GM23338 (cell line): ENCODE measurements around the gene XYLT1. TPM values are rescaled to one million over a fixed set of nuclear protein-coding genes. Genes with fewer than 3 reads are reported as not detected.

Experiments
- ATAC-seq: fragments of 200-7000 bp; cut with Tn5 transposase; 3 replicates; pipeline ENCODE4 v1.9.1; 2020
- DNase-seq: peaks from one replicate; pipeline ENCODE4 v3.0.0-alpha.2; 2015; ENCODE audit warnings: low spot score
- H2AFZ ChIP-seq: fragments of 200-600 bp; sonication (generic); 2 replicates; pipeline ENCODE4 v1.8.0; 2016; ENCODE audit warnings: antibody characterized with exemption, mild to moderate bottlenecking, moderate library complexity
- H3F3A ChIP-seq: fragments of 200-600 bp; sonication (generic); replicated peaks from 2 replicates; pipeline ENCODE4 v1.8.0; 2017; ENCODE audit warnings: antibody characterized with exemption, mixed run types, low read depth
- H3K27ac ChIP-seq: fragments of 200-600 bp; sonication (generic); 2 replicates; pipeline ENCODE4 v1.6.1; 2016; ENCODE audit warnings: low read depth
- H3K27me3 ChIP-seq: fragments of 200-600 bp; sonication (generic); 2 replicates; pipeline ENCODE4 v1.8.0; 2016; ENCODE audit warnings: mild to moderate bottlenecking, mixed run types, moderate library complexity; ENCODE audit not compliant: insufficient read depth
- H3K36me3 ChIP-seq: fragments of 200-600 bp; sonication (generic); 2 replicates; pipeline ENCODE4 v1.8.0; 2016; ENCODE audit warnings: mild to moderate bottlenecking; ENCODE audit not compliant: insufficient read depth
- H3K4me1 ChIP-seq: fragments of 200-600 bp; sonication (generic); 2 replicates; pipeline ENCODE4 v1.8.0; 2016; ENCODE audit warnings: mild to moderate bottlenecking, moderate library complexity; ENCODE audit not compliant: insufficient read depth
- H3K4me2 ChIP-seq: fragments of 200-600 bp; sonication (generic); 2 replicates; pipeline ENCODE4 v1.7.1; 2017; ENCODE audit warnings: mixed run types
- H3K4me3 ChIP-seq: fragments of 200-600 bp; sonication (generic); 2 replicates; pipeline ENCODE4 v1.6.1; 2016; ENCODE audit warnings: mixed run types
- H3K79me2 ChIP-seq: fragments of 200-600 bp; sonication (generic); replicated peaks from 2 replicates; pipeline ENCODE4 v1.8.0; 2017; ENCODE audit warnings: mild to moderate bottlenecking; ENCODE audit not compliant: insufficient read depth
- H3K9me2 ChIP-seq: fragments of 200-600 bp; sonication (generic); 2 replicates; pipeline ENCODE4 v1.8.0; 2017; ENCODE audit not compliant: insufficient read depth
- H4K20me1 ChIP-seq: fragments of 200-600 bp; sonication (generic); replicated peaks from 2 replicates; pipeline ENCODE4 v1.8.0; 2017; ENCODE audit warnings: mild to moderate bottlenecking; ENCODE audit not compliant: insufficient read depth
- H3K27ac Mint-ChIP-seq: 2 replicates; pipeline ENCODE4 v1.8.0; 2020; ENCODE audit warnings: inconsistent platforms, mild to moderate bottlenecking, moderate library complexity, mixed read lengths
- H3K27me3 Mint-ChIP-seq: 3 replicates; pipeline ENCODE4 v1.8.0; 2022; ENCODE audit warnings: low read depth, mild to moderate bottlenecking, moderate library complexity, mixed read lengths, inconsistent platforms; ENCODE audit not compliant: insufficient read depth, poor library complexity
- H3K36me3 Mint-ChIP-seq: 3 replicates; pipeline ENCODE4 v1.8.0; 2021; ENCODE audit warnings: low read depth, mild to moderate bottlenecking, inconsistent platforms, moderate library complexity, mixed read lengths
- H3K4me1 Mint-ChIP-seq: 3 replicates; pipeline ENCODE4 v1.8.0; 2020; ENCODE audit warnings: mild to moderate bottlenecking, inconsistent platforms, mixed read lengths
- H3K4me3 Mint-ChIP-seq: 3 replicates; pipeline ENCODE4 v1.8.0; 2021; ENCODE audit warnings: moderate library complexity, mild to moderate bottlenecking, inconsistent platforms, mixed read lengths
- H3K9me3 Mint-ChIP-seq: 3 replicates; pipeline ENCODE4 v1.8.0; 2020; ENCODE audit warnings: moderate library complexity, mild to moderate bottlenecking, inconsistent platforms, mixed read lengths
- CREB1 ChIP-seq: fragments of 250-450 bp; sonication (Bioruptor Pico); IDR thresholded peaks from 2 replicates; pipeline ENCODE4 v1.5.0; 2020; ENCODE audit warnings: low read depth, mild to moderate bottlenecking, moderate library complexity
- CTCF ChIP-seq, 2 experiments: fragments of 200-600 bp in 1 of 2; sonication (generic) in 1 of 2; conservative IDR thresholded peaks; 2 replicates each; pipeline versions ENCODE4 v1.5.1 to v1.6.1; 2016 to 2017; ENCODE audit warnings: antibody characterized with exemption in 2 of 2, low read depth in 2 of 2, mild to moderate bottlenecking in 2 of 2, moderate library complexity in 1 of 2
- JUNB ChIP-seq: IDR thresholded peaks from one replicate; pipeline ENCODE4 v1.6.1; 2016; ENCODE audit warnings: antibody characterized with exemption; ENCODE audit not compliant: unreplicated experiment
- POLR2AphosphoS5 ChIP-seq: IDR thresholded peaks from 2 replicates; pipeline ENCODE4 v1.6.1; 2016; ENCODE audit warnings: antibody characterized with exemption, low read depth
- ZNF331 ChIP-seq: fragments of 250-450 bp; sonication (Bioruptor Pico); IDR thresholded peaks from 2 replicates; pipeline ENCODE4 v1.5.0; 2020; ENCODE audit warnings: low read depth, mild to moderate bottlenecking, moderate library complexity
- ZNF462 ChIP-seq: fragments of 250-450 bp; sonication (Bioruptor Pico); IDR thresholded peaks from 2 replicates; pipeline ENCODE4 v1.5.0; 2020; ENCODE audit warnings: mild to moderate bottlenecking, moderate library complexity
- polyA plus RNA-seq: library from polyadenylated mRNA; unstranded; fragments of >200 nt; fragmentation: Nextera tagmentation; extraction: Ambion mirVana; gene quantifications from 2 replicates; pipeline ENCODE4 v1.2.1, GENCODE V29; 2016
- total RNA-seq: library from RNA; depleted of rRNA; stranded (reverse); fragments of >200 nt; shearing (Covaris generic); gene quantifications from 2 replicates; pipeline ENCODE4 v1.2.3, GENCODE V29; 2014

XYLT1 gene
- total and polyA plus RNA-seq, 2 experiments from 2014 or later: 3.5 to 24.7 TPM

- TF ChIP-seq ZNF462 (CRISPR knock-in tag) (no peak), POLR2AphosphoS5 (no peak), CTCF (conservative IDR thresholded peaks at IDR 0.05; ENCODE audit: low read depth in 2 of 2) (no peak)
Measured at GRCh38 chr16:17302214-17302613, 168.5 kb downstream of the XYLT1 start (continued).

- Mint-ChIP-seq H3K4me3 (no peak overlapping the region), H3K27me3 (peaks cover 6% of the 10 kb centered on the region), H3K9me3 (no peaks in the 10 kb centered on the region), H3K27ac (no peak overlapping the region), H3K36me3 (no peaks in the 10 kb centered on the region), H3K4me1 (peaks cover 60% of the 10 kb centered on the region)
- no peak for ATAC-seq
- Histone ChIP-seq H3K27me3 (no peaks in the 10 kb centered on the region), H3K9me2 (no peaks in the 10 kb centered on the region), H3K36me3 (no peaks in the 10 kb centered on the region), H3F3A (no peaks in the 10 kb centered on the region), H3K27ac (peak overlapping the region; percentile 39), H3K4me1 (peaks cover 43% of the 10 kb centered on the region), H3K4me3 (no peak overlapping the region), H3K79me2 (0 out of 2 replicates have a peak, but pooled peaks cover 14% of the 10 kb centered on the region), H4K20me1 (no peaks in the 10 kb centered on the region), H2AFZ (no peak overlapping the region), H3K4me2 (no peak overlapping the region)
- DNase-seq: no peak
- TF ChIP-seq ZNF462 (CRISPR knock-in tag) (no peak), JUNB (no peak), CREB1 (CRISPR knock-in tag) (no peak), ZNF331 (CRISPR knock-in tag) (no peak), POLR2AphosphoS5 (no peak)
Measured at GRCh38 chr16:17301593-17302135, 169.1 kb downstream of the XYLT1 start.
